SK-N-SH treated with all-trans-retinoic acid at 6 μM for 48 hours (cell line): ENCODE data around the gene PHF23.

Source experiments
- ATAC-seq: fragments of 200-7000 bp; cut with Tn5 transposase; 3 replicates; pipeline ENCODE4 v1.9.1; 2020; ENCODE audit warnings: mild to moderate bottlenecking, moderate library complexity
- BACH2 ChIP-seq: fragments of 250-450 bp; sonication (Bioruptor Pico); IDR thresholded peaks from 2 replicates; pipeline ENCODE4 v1.9.0; 2021; ENCODE audit warnings: mild to moderate bottlenecking, borderline replicate concordance
- CSDC2 ChIP-seq: fragments of 250-450 bp; sonication (Bioruptor Pico); IDR thresholded peaks from 2 replicates; pipeline ENCODE4 v1.5.0; 2020; ENCODE audit warnings: mild to moderate bottlenecking, moderate library complexity
- ESRRG ChIP-seq: fragments of 250-450 bp; sonication (Bioruptor Pico); IDR thresholded peaks from 2 replicates; pipeline ENCODE4 v1.6.1; 2021; ENCODE audit warnings: mild to moderate bottlenecking
- GLIS3 ChIP-seq: fragments of 250-450 bp; sonication (Bioruptor Pico); IDR thresholded peaks from 2 replicates; pipeline ENCODE4 v1.5.0; 2020; ENCODE audit warnings: mild to moderate bottlenecking, moderate library complexity
- ISL1 ChIP-seq: fragments of 250-450 bp; sonication (Bioruptor Pico); IDR thresholded peaks from 2 replicates; pipeline ENCODE4 v2.1.2; 2022; ENCODE audit warnings: mild to moderate bottlenecking, moderate library complexity
- OSR1 ChIP-seq: fragments of 250-450 bp; sonication (Bioruptor Pico); IDR thresholded peaks from 2 replicates; pipeline ENCODE4 v1.8.0; 2022; ENCODE audit warnings: moderate library complexity, mild to moderate bottlenecking, inconsistent platforms
- PPARA ChIP-seq: fragments of 250-450 bp; sonication (Bioruptor Pico); IDR thresholded peaks from 2 replicates; pipeline ENCODE4 v1.5.0; 2020; ENCODE audit warnings: mild to moderate bottlenecking, borderline replicate concordance
- RARB ChIP-seq: fragments of 250-450 bp; sonication (Bioruptor Pico); IDR thresholded peaks from 2 replicates; pipeline ENCODE4 v1.8.0; 2021; ENCODE audit warnings: mild to moderate bottlenecking, moderate library complexity
- TCF4 ChIP-seq: fragments of 250-450 bp; sonication (Bioruptor Pico); IDR thresholded peaks from 2 replicates; pipeline ENCODE4 v1.8.0; 2021; ENCODE audit warnings: mild to moderate bottlenecking, moderate library complexity, borderline replicate concordance
- TOX ChIP-seq: fragments of 250-450 bp; sonication (Bioruptor Pico); IDR thresholded peaks from 2 replicates; pipeline ENCODE4 v1.8.0; 2021; ENCODE audit warnings: mild to moderate bottlenecking, moderate library complexity, borderline replicate concordance
- ZC3H10 ChIP-seq: fragments of 250-450 bp; sonication (Bioruptor Pico); IDR thresholded peaks from 2 replicates; pipeline ENCODE4 v1.5.1; 2021; ENCODE audit warnings: mild to moderate bottlenecking, moderate library complexity
- ZFP3 ChIP-seq: fragments of 250-450 bp; sonication (Bioruptor Pico); IDR thresholded peaks from 2 replicates; pipeline ENCODE4 v1.5.0; 2020; ENCODE audit warnings: mild to moderate bottlenecking, moderate library complexity
- ZFP30 ChIP-seq: fragments of 450-650 bp; formaldehyde crosslinking; IDR thresholded peaks from 2 replicates; pipeline ENCODE4 v1.5.0; 2022; ENCODE audit warnings: mild to moderate bottlenecking, moderate library complexity
- ZNF565 ChIP-seq: fragments of 450-650 bp; formaldehyde crosslinking; conservative IDR thresholded peaks from 2 replicates; pipeline ENCODE4 v1.5.0; 2020; ENCODE audit warnings: low read depth, mild to moderate bottlenecking, moderate library complexity
- ZNF70 ChIP-seq: fragments of 450-650 bp; formaldehyde crosslinking; IDR thresholded peaks from 2 replicates; pipeline ENCODE4 v1.5.0; 2020; ENCODE audit warnings: mild to moderate bottlenecking, moderate library complexity
- ZNF8 ChIP-seq: fragments of 450-650 bp; formaldehyde crosslinking; IDR thresholded peaks from 2 replicates; pipeline ENCODE4 v1.5.0; 2020; ENCODE audit warnings: mild to moderate bottlenecking, moderate library complexity
- TF ChIP-seq, protein P1 (sequence below): fragments of 250-450 bp; sonication (Bioruptor Pico); IDR thresholded peaks from 2 replicates; pipeline ENCODE4 v1.5.1; 2021; ENCODE audit warnings: mild to moderate bottlenecking, moderate library complexity
- TF ChIP-seq, protein P2 (sequence below): fragments of 250-450 bp; sonication (Bioruptor Pico); IDR thresholded peaks from 2 replicates; pipeline ENCODE4 v1.8.0; 2021; ENCODE audit warnings: low read depth, mild to moderate bottlenecking, moderate library complexity, borderline replicate concordance
- TF ChIP-seq, protein P3 (sequence below): fragments of 250-450 bp; sonication (Bioruptor Pico); IDR thresholded peaks from 2 replicates; pipeline ENCODE4 v1.8.0; 2020; ENCODE audit warnings: mild to moderate bottlenecking, moderate library complexity, borderline replicate concordance
- TF ChIP-seq, protein P4 (sequence below): fragments of 250-450 bp; sonication (Bioruptor Pico); IDR thresholded peaks from 2 replicates; pipeline ENCODE4 v1.5.0; 2020; ENCODE audit warnings: mild to moderate bottlenecking, moderate library complexity
- TF ChIP-seq, protein P5 (sequence below): fragments of 250-450 bp; sonication (Bioruptor Pico); IDR thresholded peaks from 2 replicates; pipeline ENCODE4 v1.5.1; 2020; ENCODE audit warnings: low read depth, mild to moderate bottlenecking, moderate library complexity

Gene PHF23

DNA sequence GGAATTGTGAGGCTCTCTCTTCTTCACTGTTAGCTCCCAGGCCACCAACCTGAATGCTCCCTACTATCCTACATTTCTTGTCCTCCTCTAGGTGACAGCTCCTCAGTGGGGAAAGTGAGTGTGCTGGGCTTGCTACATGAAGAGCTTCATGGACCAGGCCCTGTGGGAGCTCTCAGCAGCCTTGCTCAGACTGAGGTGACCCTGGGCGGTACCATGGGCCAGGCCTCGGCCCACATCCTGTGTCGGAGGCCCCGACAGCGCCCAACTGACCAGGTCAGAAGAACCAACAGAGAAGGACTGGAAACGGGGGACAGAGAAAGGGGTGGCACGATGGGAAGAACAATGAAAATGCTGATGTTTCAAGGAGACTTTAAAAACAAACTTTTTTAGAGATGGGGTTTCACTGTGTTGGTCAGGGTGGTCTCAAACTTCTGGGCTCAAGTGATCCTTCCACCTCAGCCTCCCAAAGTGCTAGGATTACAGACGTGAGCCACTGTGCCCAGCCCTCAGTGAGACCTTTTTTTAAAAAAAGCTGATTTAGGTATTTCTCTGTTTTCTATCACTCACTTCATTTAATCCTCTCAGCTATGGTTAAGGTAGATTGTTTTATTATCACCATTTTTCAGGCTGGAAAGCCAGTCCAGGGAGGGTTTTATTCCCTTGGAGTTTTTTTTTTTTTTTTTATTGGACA lies 17.7 kb upstream of the PHF23 start:
- TF ChIP-seq, protein P1, sequence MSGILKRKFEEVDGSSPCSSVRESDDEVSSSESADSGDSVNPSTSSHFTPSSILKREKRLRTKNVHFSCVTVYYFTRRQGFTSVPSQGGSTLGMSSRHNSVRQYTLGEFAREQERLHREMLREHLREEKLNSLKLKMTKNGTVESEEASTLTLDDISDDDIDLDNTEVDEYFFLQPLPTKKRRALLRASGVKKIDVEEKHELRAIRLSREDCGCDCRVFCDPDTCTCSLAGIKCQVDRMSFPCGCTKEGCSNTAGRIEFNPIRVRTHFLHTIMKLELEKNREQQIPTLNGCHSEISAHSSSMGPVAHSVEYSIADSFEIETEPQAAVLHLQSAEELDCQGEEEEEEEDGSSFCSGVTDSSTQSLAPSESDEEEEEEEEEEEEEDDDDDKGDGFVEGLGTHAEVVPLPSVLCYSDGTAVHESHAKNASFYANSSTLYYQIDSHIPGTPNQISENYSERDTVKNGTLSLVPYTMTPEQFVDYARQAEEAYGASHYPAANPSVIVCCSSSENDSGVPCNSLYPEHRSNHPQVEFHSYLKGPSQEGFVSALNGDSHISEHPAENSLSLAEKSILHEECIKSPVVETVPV (CRISPR knock-in tag), result no peak
- ATAC-seq, result no peak

DNA sequence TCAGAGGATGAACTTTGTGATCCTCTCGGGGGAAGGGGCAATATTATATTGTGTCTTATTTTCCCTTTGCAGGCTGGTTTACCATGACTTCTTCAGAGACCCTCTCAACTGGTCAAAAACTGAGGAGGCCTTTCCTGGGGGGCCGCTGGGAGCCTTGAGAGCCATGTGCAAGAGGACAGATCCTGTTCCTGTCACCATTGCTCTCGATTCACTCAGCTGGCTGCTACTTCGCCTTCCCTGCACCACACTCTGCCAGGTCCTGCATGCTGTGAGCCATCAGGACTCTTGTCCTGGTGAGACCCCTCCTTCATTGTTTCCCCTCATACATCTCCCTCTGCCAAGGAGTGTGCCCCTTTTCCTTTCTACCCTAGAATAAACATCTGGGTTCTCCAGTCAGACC lies 15.3 kb upstream of the PHF23 start:
- ATAC-seq, result no peak

DNA sequence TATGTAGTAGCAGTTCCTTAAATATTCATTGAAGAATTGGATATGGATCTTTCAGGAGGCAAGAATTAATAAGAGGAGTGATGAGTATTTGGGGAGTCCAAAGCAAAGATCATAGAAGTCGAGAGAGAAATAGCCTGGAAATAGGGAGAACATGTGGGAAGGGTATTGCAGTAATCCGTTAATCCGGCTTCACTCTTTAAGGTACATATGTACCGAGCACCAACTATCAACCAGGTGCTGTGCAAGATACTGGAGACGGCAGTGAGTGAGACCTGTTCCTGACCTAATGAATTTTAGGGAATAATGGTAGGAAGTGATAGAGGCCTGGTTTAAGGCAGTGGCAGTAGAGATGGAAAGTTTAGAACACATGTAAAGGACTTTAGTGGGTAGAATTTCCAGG lies 13.8 kb upstream of the PHF23 start:
- no peak for ATAC-seq
- TF ChIP-seq TCF4 (CRISPR knock-in tag) (no peak), ZNF565 (CRISPR knock-in tag) (no peak), ESRRG (CRISPR knock-in tag) (no peak), BACH2 (no peak), ZFP3 (CRISPR knock-in tag) (no peak), PPARA (CRISPR knock-in tag) (no peak)
- TF ChIP-seq, protein P2, sequence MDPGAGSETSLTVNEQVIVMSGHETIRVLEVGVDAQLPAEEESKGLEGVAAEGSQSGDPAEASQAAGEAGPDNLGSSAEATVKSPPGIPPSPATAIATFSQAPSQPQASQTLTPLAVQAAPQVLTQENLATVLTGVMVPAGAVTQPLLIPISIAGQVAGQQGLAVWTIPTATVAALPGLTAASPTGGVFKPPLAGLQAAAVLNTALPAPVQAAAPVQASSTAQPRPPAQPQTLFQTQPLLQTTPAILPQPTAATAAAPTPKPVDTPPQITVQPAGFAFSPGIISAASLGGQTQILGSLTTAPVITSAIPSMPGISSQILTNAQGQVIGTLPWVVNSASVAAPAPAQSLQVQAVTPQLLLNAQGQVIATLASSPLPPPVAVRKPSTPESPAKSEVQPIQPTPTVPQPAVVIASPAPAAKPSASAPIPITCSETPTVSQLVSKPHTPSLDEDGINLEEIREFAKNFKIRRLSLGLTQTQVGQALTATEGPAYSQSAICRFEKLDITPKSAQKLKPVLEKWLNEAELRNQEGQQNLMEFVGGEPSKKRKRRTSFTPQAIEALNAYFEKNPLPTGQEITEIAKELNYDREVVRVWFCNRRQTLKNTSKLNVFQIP (CRISPR knock-in tag), result no peak
- TF ChIP-seq, protein P3, sequence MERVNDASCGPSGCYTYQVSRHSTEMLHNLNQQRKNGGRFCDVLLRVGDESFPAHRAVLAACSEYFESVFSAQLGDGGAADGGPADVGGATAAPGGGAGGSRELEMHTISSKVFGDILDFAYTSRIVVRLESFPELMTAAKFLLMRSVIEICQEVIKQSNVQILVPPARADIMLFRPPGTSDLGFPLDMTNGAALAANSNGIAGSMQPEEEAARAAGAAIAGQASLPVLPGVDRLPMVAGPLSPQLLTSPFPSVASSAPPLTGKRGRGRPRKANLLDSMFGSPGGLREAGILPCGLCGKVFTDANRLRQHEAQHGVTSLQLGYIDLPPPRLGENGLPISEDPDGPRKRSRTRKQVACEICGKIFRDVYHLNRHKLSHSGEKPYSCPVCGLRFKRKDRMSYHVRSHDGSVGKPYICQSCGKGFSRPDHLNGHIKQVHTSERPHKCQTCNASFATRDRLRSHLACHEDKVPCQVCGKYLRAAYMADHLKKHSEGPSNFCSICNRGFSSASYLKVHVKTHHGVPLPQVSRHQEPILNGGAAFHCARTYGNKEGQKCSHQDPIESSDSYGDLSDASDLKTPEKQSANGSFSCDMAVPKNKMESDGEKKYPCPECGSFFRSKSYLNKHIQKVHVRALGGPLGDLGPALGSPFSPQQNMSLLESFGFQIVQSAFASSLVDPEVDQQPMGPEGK, result no peak

More for the DNA sequence above, 15.3 kb upstream of the PHF23 start:
- TF ChIP-seq ZNF70 (CRISPR knock-in tag) (no peak), TOX (CRISPR knock-in tag) (no peak), GLIS3 (CRISPR knock-in tag) (no peak), CSDC2 (CRISPR knock-in tag) (no peak), PPARA (CRISPR knock-in tag) (no peak), RARB (CRISPR knock-in tag) (no peak), ZNF8 (no peak), ESRRG (CRISPR knock-in tag) (no peak), ISL1 (CRISPR knock-in tag) (no peak), ZFP3 (CRISPR knock-in tag) (no peak), TCF4 (CRISPR knock-in tag) (no peak), ZC3H10 (CRISPR knock-in tag) (no peak), ZFP30 (CRISPR knock-in tag) (no peak), OSR1 (CRISPR knock-in tag) (no peak), BACH2 (no peak), ZNF565 (CRISPR knock-in tag) (no peak)
- TF ChIP-seq, protein P3, result no peak
- TF ChIP-seq, protein P4, sequence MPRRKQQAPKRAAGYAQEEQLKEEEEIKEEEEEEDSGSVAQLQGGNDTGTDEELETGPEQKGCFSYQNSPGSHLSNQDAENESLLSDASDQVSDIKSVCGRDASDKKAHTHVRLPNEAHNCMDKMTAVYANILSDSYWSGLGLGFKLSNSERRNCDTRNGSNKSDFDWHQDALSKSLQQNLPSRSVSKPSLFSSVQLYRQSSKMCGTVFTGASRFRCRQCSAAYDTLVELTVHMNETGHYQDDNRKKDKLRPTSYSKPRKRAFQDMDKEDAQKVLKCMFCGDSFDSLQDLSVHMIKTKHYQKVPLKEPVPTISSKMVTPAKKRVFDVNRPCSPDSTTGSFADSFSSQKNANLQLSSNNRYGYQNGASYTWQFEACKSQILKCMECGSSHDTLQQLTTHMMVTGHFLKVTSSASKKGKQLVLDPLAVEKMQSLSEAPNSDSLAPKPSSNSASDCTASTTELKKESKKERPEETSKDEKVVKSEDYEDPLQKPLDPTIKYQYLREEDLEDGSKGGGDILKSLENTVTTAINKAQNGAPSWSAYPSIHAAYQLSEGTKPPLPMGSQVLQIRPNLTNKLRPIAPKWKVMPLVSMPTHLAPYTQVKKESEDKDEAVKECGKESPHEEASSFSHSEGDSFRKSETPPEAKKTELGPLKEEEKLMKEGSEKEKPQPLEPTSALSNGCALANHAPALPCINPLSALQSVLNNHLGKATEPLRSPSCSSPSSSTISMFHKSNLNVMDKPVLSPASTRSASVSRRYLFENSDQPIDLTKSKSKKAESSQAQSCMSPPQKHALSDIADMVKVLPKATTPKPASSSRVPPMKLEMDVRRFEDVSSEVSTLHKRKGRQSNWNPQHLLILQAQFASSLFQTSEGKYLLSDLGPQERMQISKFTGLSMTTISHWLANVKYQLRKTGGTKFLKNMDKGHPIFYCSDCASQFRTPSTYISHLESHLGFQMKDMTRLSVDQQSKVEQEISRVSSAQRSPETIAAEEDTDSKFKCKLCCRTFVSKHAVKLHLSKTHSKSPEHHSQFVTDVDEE (CRISPR knock-in tag), result no peak
- TF ChIP-seq, protein P1 (CRISPR knock-in tag), result no peak
- TF ChIP-seq, protein P5, sequence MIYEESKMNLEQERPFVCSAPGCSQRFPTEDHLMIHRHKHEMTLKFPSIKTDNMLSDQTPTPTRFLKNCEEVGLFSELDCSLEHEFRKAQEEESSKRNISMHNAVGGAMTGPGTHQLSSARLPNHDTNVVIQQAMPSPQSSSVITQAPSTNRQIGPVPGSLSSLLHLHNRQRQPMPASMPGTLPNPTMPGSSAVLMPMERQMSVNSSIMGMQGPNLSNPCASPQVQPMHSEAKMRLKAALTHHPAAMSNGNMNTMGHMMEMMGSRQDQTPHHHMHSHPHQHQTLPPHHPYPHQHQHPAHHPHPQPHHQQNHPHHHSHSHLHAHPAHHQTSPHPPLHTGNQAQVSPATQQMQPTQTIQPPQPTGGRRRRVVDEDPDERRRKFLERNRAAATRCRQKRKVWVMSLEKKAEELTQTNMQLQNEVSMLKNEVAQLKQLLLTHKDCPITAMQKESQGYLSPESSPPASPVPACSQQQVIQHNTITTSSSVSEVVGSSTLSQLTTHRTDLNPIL, result no peak
